GM12878 (cell line): ENCODE measurements around the gene MEGF11. TPM values are rescaled to one million over a fixed set of nuclear protein-coding genes. Genes with fewer than 3 reads are reported as not detected.

Source experiments
- ATAC-seq: fragments of 200-7000 bp; cut with Tn5 transposase; 3 replicates; pipeline ENCODE4 v1.9.1; 2020; ENCODE audit warnings: mild to moderate bottlenecking, moderate library complexity
- BruUV-seq: library from RNA; stranded (reverse); fragments of 400-500 nt; replicated peaks from 2 replicates; lab custom pipeline; 2021; lab: Mats Ljungman, UMichigan
- CTCF ChIA-PET: fragments of 300-600 bp; sonication (Branson Sonifier 250); formaldehyde crosslinking; extraction: SDS; loops from one replicate; lab custom pipeline; 2021; ENCODE audit warnings: inconsistent platforms; lab: Yijun Ruan, JAX
- POLR2A ChIA-PET: fragments of 350-600 bp; formaldehyde crosslinking; extraction: SDS; loops from one replicate; lab custom pipeline; 2021; ENCODE audit warnings: inconsistent platforms; lab: Charles Lee
- RAD21 ChIA-PET: fragments of 300-600 bp; sonication (Branson Sonifier 250); formaldehyde crosslinking; loops from one replicate; lab custom pipeline; 2023; ENCODE audit warnings: antibody characterized with exemption; ENCODE audit not compliant: unreplicated experiment; lab: Charles Lee
- SMC1A ChIA-PET: fragments of 300-600 bp; sonication (Branson Sonifier 250); formaldehyde crosslinking; loops from one replicate; lab custom pipeline; 2023; ENCODE audit not compliant: unreplicated experiment, uncharacterized antibody; lab: Charles Lee
- DNase-seq: peaks from one replicate; pipeline ENCODE4 v3.0.0-alpha.2; 2011; ENCODE audit warnings: low read depth, low spot score
- FAIRE-seq: peaks from 3 replicates; lab custom pipeline; 2011; peaks lifted over from hg19 to GRCh38; lab: Jason Lieb, UNC
- H2AFZ ChIP-seq: 2 replicates; pipeline ENCODE4 v1.6.0; 2011; ENCODE audit warnings: low read depth, low read length, control low read depth; ENCODE audit not compliant: control insufficient read depth
- H3K27ac ChIP-seq: 2 replicates; pipeline ENCODE4 v1.5.1; 2011; ENCODE audit warnings: control low read depth; ENCODE audit not compliant: control insufficient read depth, insufficient read depth
- H3K27me3 ChIP-seq, 2 experiments: replicated peaks in 1 of 2; 2 replicates each; pipeline versions ENCODE4 v1.6.0 to v1.6.1; 2011; ENCODE audit warnings: low read length in 1 of 2; ENCODE audit not compliant: control insufficient read depth in 2 of 2, insufficient read depth in 2 of 2
- H3K36me3 ChIP-seq, 2 experiments: 2 replicates each; pipeline ENCODE4 v1.5.1; 2011; ENCODE audit warnings: low read length in 1 of 2; ENCODE audit not compliant: control insufficient read depth in 2 of 2, insufficient read depth in 2 of 2
- H3K4me1 ChIP-seq: 2 replicates; pipeline ENCODE4 v1.6.1; 2011; ENCODE audit warnings: mild to moderate bottlenecking, low read length, moderate library complexity, mixed read lengths; ENCODE audit not compliant: control insufficient read depth, insufficient read depth
- H3K4me2 ChIP-seq: 2 replicates; pipeline ENCODE4 v1.6.0; 2011; ENCODE audit warnings: control low read depth; ENCODE audit not compliant: control insufficient read depth, insufficient read depth
- H3K4me3 ChIP-seq: fragments of 200-600 bp; sonication (generic); 2 replicates; pipeline ENCODE4 v1.5.1; 2016
- H3K79me2 ChIP-seq: 2 replicates; pipeline ENCODE4 v1.6.0; 2011; ENCODE audit warnings: low read length; ENCODE audit not compliant: control insufficient read depth, insufficient read depth
- H3K9ac ChIP-seq: 2 replicates; pipeline ENCODE4 v1.8.0; 2011; ENCODE audit warnings: low read length, control low read depth, mixed read lengths; ENCODE audit not compliant: control insufficient read depth, insufficient read depth
- H3K9me3 ChIP-seq: replicated peaks from 3 replicates; pipeline ENCODE4 v1.5.1; 2011; ENCODE audit warnings: mild to moderate bottlenecking, low read length; ENCODE audit not compliant: control insufficient read depth, insufficient read depth
- H4K20me1 ChIP-seq: 2 replicates; pipeline ENCODE4 v1.6.0; 2011; ENCODE audit not compliant: control insufficient read depth, insufficient read depth
- CREM ChIP-seq: IDR thresholded peaks from 2 replicates; pipeline ENCODE4 v1.6.1; 2014; ENCODE audit warnings: antibody characterized with exemption, low read depth
- E4F1 ChIP-seq: fragments of 450-650 bp; IDR thresholded peaks from 2 replicates; pipeline ENCODE4 v1.6.1; 2018; ENCODE audit warnings: borderline replicate concordance, mild to moderate bottlenecking; ENCODE audit not compliant: partially characterized antibody
- IRF5 ChIP-seq: fragments of 450-650 bp; IDR thresholded peaks from 2 replicates; pipeline ENCODE4 v1.6.1; 2017; ENCODE audit warnings: borderline replicate concordance
- MXI1 ChIP-seq: fragments of 150-350 bp; IDR thresholded peaks from 2 replicates; pipeline ENCODE4 v1.6.1; 2011; ENCODE audit warnings: low read depth, mild to moderate bottlenecking, inconsistent platforms, low read length, improper control_type of control experiment
- TCF7 ChIP-seq: IDR thresholded peaks from 2 replicates; pipeline ENCODE4 v1.6.1; 2014; ENCODE audit warnings: antibody characterized with exemption, borderline replicate concordance
- WGBS: methylation state at CpG from one replicate; pipeline ENCODE4 v1.1.6; 2016; ENCODE audit warnings: low lambda C conversion rate; ENCODE audit not compliant: insufficient replicate concordance, insufficient coverage; ENCODE audit errors: missing lambda C conversion rate; 5-methylcytosine and 5-hydroxymethylcytosine counted together
- in situ Hi-C: fragments of 300-500 bp; cut with MboI; formaldehyde crosslinking; loops from 9 replicates; pipeline ENCODE4 v1.14.3; 2018; ENCODE audit warnings: mixed read lengths
- intact Hi-C: fragments of 100-400 bp; cut with micrococcal nuclease; formaldehyde crosslinking; loops from one replicate; pipeline ENCODE4 v1.14.2; 2022; ENCODE audit not compliant: unreplicated experiment
- polyA plus RNA-seq, 11 experiments: library from polyadenylated mRNA; depleted of rRNA in 4 of 11; unstranded in 6 of 11; stranded (reverse) in 5 of 11; fragments of >200 nt; fragmentation: Nextera tagmentation in 4 of 11; fragmentation: Illumina TruSeq in 1 of 11; extraction: Ambion mirVana in 4 of 11; extraction: Trizol in 1 of 11; gene quantifications; 1 replicate in 1 of 11; 2 replicates in 10 of 11; pipeline versions ENCODE4 v1.2.1 to v1.2.3, GENCODE V29; 2011 to 2016; ENCODE audit warnings: inconsistent platforms in 2 of 11, missing spikeins in 2 of 11, low read depth in 1 of 11
- total RNA-seq, 4 experiments: library from RNA; depleted of rRNA in 3 of 4; stranded (reverse); fragments of >200 nt in 3 of 4; fragmentation: Illumina TruSeq in 1 of 4; extraction: Trizol in 1 of 4; gene quantifications; 2 replicates each; pipeline versions ENCODE4 v1.2.1 to v1.2.3, GENCODE V29; 2013 to 2021

MEGF11 gene
- total and polyA plus RNA-seq, 10 of the 15 experiments (the other 5 are each of a cell fraction or from before 2014, with no cell fraction given): 0.03 to 1.7 (median 0.49) TPM

- FAIRE-seq: no peak
- ATAC-seq: no peak
- ChIA-PET RAD21 (no interaction called here), POLR2A (no interaction called here), CTCF (no interaction called here)
- WGBS: 41% methylated on average over 1 of the region's 1 CpG
- H3K27ac ChIP-seq: no peak overlapping the region
- H3K9ac ChIP-seq: no peak overlapping the region
- no peaks in the 10 kb centered on the region for H3K36me3 ChIP-seq
- H2AFZ ChIP-seq: no peak overlapping the region
- H3K9me3 ChIP-seq: no peaks in the 10 kb centered on the region
- H4K20me1 ChIP-seq: no peaks in the 10 kb centered on the region
- no peak overlapping the region for H3K4me2 ChIP-seq
- no peaks in the 10 kb centered on the region for H3K4me1 ChIP-seq
- DNase-seq: no peak
- in situ Hi-C loops: no loop called here
- no TSS peak for BruUV-seq
- no peak for TF ChIP-seq CREM
- no peak for TF ChIP-seq MXI1
- TF ChIP-seq E4F1: no peak
- no peak for TF ChIP-seq TCF7
- TF ChIP-seq IRF5: no peak
- TF ChIP-seq, all 136 proteins: peak for 0
- no peaks in the 10 kb centered on the region for H3K79me2 ChIP-seq
- no peak overlapping the region for H3K4me3 ChIP-seq
- peaks cover 0 to 3% of the 10 kb centered on the region in 2 experiments; a peak in 2 of 4 replicates for H3K27me3 ChIP-seq
- intact Hi-C loops: no loop called here
- SMC1A ChIA-PET: no interaction called here
Measured at GRCh38 chr15:66241908-66242285, 11.7 kb downstream of the MEGF11 start.
